ENCODE measurements around the gene EDN1. TPM values are rescaled to one million over a fixed set of nuclear protein-coding genes. Genes with fewer than 3 reads are reported as not detected.

The EDN1 gene
- total RNA-seq, 1 experiment from 2014 or later: 15.1 TPM

- peaks cover 22% of the 10 kb centered on the region for H3K4me1 ChIP-seq (ENCODE audit: control insufficient read depth, insufficient read depth, low read length)
- in situ Hi-C loops (cut with HindIII; ENCODE audit: low pct_unique_long_range_greater_than_20kb, low sequenced_read_pairs): loop anchor here (10.0 kb wide), 1 partner anchor 160 kb away; no protein-coding TSS in a partner anchor
- H3K27ac ChIP-seq (ENCODE audit: low read length): peak overlapping the region; percentile 82
These were observed 34.6 kb downstream of the EDN1 start for GRCh38 chr6:12324748-12325147.

GRCh38 chr6:12325872-12326271 is 35.7 kb downstream of the EDN1 start:
- intact Hi-C loops (cut with micrococcal nuclease; ENCODE audit: unreplicated experiment): no loop called here
- in situ Hi-C loops (cut with HindIII; ENCODE audit: low pct_unique_long_range_greater_than_20kb, low sequenced_read_pairs): loop anchor here (10.0 kb wide), 1 partner anchor 159 kb away; no protein-coding TSS in a partner anchor
- ATAC-seq: no peak
- Histone ChIP-seq H3K36me3 (ENCODE audit: control insufficient read depth, insufficient read depth, low read length) (no peaks in the 10 kb centered on the region), H3K27me3 (ENCODE audit: control insufficient read depth, insufficient read depth, low read length) (no peaks in the 10 kb centered on the region), H3K4me3 (ENCODE audit: low read depth in 2 of 2, low read length in 2 of 2) (no peak overlapping the region), H3K9me3 (ENCODE audit: control insufficient read depth, insufficient read depth, low read depth, low read length) (no peaks in the 10 kb centered on the region), H3K4me1 (ENCODE audit: control insufficient read depth, insufficient read depth, low read length) (peaks cover 22% of the 10 kb centered on the region), H3K27ac (ENCODE audit: low read length) (peak overlapping the region; percentile 82; the same call in 1 of the 2 replicates)
- no peak for DNase-seq (ENCODE audit: low read depth, low spot score)
- TF ChIP-seq TCF7L2 (IDR thresholded peaks at IDR 0.05; ENCODE audit: low read depth, low read length) (no peak), CTCF (IDR thresholded peaks at IDR 0.05) (no peak), SIN3A (IDR thresholded peaks at IDR 0.05; ENCODE audit: borderline replicate concordance, insufficient read depth, low read depth, low read length) (no peak)
- ChIA-PET CTCF (no interaction called here), POLR2A (no interaction called here)
- no TSS peak for BruUV-seq (replicated peaks)

More at GRCh38 chr6:12324748-12325147, 34.6 kb downstream of the EDN1 start:
- DNase-seq (ENCODE audit: low read depth, low spot score) (no peak), ATAC-seq (peak; percentile 48)
- TF ChIP-seq REST (IDR thresholded peaks at IDR 0.05; ENCODE audit: insufficient read depth in 1 of 2, low read depth in 2 of 2, low read length in 1 of 2): no peak
- no peak for TF ChIP-seq POLR2AphosphoS5 (IDR thresholded peaks at IDR 0.05; ENCODE audit: low read depth, low read length)
- TF ChIP-seq SIN3A (IDR thresholded peaks at IDR 0.05; ENCODE audit: borderline replicate concordance, insufficient read depth, low read depth, low read length): no peak
- TF ChIP-seq CTCF (IDR thresholded peaks at IDR 0.05): no peak
- TF ChIP-seq TCF7L2 (IDR thresholded peaks at IDR 0.05; ENCODE audit: low read depth, low read length): no peak
- ChIA-PET POLR2A (no interaction called here), CTCF (no interaction called here)
- Histone ChIP-seq H3K4me3 (ENCODE audit: low read depth in 2 of 2, low read length in 2 of 2) (no peak overlapping the region), H3K27me3 (ENCODE audit: control insufficient read depth, insufficient read depth, low read length) (no peaks in the 10 kb centered on the region), H3K9me3 (ENCODE audit: control insufficient read depth, insufficient read depth, low read depth, low read length) (peaks cover under 1% of the 10 kb centered on the region; the same call in 1 of the 2 replicates), H3K36me3 (ENCODE audit: control insufficient read depth, insufficient read depth, low read length) (no peaks in the 10 kb centered on the region)
- no TSS peak for BruUV-seq (replicated peaks)
- intact Hi-C loops (cut with micrococcal nuclease; ENCODE audit: unreplicated experiment): no loop called here

Measured in Panc1 (cell line).